Measurements from ENCODE around the gene SRPK3.

Gene SRPK3

DNA sequence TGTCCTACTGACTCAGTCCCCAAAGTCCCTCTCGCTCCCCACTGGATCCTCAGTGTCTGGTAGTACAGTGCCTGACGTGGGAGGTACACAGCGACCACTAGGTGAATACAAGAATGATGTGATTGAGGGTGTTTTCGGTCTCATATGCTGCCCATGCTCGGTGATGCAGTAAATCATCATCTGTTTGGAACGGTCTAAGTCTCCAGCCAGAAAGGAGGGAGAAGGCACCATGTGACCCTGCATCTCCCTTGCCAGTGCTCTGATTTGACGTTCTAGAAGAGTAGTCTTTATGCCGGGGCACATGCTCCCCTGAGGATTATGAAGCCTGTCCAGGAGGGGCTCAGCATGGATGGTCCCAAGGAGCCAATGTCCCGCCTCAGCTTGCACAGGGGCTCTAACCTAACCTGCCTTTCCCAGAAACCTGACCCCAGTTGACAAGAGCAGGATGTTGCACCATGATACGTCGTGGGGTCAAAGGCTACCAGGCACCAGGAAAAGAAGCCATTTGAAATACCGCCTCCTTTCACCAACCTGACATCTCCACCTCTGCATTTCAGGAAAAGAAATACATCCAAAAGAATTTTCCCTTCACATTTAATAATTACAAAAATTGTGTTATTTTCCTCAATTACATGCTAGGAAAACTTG lies 30.6 kb upstream of the SRPK3 start:
- no peak for DNase-seq (ENCODE audit: low read depth)

DNA sequence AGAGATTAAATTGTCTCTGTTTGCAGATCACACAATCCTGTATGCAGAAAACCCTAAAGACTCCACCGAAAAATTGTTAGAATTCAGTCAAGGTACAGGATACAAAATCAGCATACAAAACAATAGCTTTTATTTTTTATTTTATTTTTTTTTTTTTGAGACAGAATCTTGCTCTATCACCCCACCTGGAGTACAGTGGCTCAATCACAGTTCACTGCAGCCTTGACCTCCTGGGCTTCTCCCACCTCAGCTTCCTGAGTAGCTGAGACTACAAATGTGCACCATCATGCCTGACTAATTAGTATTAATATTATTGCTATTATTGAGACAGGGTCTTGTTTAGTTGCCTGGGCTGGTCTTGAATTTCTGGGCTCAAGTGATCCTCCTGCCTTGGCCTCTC lies 25.7 kb upstream of the SRPK3 start:
- DNase-seq (ENCODE audit: low read depth) = no peak
- H3K4me3 ChIP-seq (ENCODE audit: low read length) = no peak overlapping the region
- TF ChIP-seq, protein P1, sequence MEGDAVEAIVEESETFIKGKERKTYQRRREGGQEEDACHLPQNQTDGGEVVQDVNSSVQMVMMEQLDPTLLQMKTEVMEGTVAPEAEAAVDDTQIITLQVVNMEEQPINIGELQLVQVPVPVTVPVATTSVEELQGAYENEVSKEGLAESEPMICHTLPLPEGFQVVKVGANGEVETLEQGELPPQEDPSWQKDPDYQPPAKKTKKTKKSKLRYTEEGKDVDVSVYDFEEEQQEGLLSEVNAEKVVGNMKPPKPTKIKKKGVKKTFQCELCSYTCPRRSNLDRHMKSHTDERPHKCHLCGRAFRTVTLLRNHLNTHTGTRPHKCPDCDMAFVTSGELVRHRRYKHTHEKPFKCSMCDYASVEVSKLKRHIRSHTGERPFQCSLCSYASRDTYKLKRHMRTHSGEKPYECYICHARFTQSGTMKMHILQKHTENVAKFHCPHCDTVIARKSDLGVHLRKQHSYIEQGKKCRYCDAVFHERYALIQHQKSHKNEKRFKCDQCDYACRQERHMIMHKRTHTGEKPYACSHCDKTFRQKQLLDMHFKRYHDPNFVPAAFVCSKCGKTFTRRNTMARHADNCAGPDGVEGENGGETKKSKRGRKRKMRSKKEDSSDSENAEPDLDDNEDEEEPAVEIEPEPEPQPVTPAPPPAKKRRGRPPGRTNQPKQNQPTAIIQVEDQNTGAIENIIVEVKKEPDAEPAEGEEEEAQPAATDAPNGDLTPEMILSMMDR (conservative IDR thresholded peaks at IDR 0.05; ENCODE audit: low read depth, low read length) = no peak

More for the DNA sequence above, 30.6 kb upstream of the SRPK3 start:
- TF ChIP-seq, protein P1 (conservative IDR thresholded peaks at IDR 0.05; ENCODE audit: low read depth, low read length) = no peak
- H3K4me3 ChIP-seq (ENCODE audit: low read length) = no peak overlapping the region

DNA sequence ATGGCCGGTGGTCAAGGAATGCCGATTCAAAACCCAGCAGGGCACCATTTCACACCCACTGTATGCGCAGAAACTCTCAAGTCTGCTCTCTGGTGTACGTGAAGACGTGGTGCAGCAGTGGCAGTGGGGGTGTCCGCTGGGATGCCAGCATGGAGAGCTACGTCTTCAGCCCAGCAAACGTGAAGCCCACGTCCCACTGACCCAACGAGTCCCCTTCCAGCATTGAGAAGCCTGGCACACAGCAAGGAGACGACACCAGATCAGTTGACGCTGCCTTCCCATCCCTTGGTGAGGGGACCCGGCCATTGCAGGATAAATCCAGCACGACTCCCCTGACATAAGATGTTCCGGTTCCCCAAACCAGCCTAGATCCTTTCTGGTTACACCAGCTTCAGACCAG lies 19.0 kb upstream of the SRPK3 start:
- no peak overlapping the region for H3K4me3 ChIP-seq (ENCODE audit: low read length)
- TF ChIP-seq, protein P1 (conservative IDR thresholded peaks at IDR 0.05; ENCODE audit: low read depth, low read length) = no peak
- no peak for DNase-seq (ENCODE audit: low read depth)

DNA sequence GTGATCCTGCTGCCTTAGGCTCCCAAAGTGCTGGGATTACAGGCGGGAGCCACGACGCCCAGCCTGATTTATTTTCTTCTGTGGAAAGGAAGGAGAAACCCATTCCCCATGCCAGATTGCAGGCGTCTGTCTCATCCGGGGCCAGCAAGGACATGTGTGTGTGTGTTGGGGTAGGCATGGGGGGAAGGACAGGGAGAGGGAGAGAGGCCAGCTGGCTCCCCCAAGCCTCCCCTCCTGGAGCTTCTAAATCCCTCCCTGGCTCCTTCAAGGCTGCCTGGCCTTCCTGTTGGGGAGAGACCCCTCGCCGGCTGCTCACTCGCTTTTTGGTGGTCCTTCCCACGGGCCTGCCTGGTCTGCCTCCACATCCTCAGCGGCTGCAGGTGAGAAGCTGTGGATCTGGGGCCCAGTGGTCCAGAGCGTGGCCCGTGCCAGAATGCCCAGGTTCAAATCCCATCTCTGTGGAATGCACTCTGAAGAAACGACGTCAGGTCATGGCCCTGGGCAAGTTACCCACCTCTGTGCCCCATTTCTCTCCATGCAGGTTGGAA lies 18.1 kb upstream of the SRPK3 start:
- DNase-seq (ENCODE audit: low read depth) = no peak
- no peak overlapping the region for H3K4me3 ChIP-seq (ENCODE audit: low read length)
- TF ChIP-seq, protein P1 (conservative IDR thresholded peaks at IDR 0.05; ENCODE audit: low read depth, low read length) = no peak

DNA sequence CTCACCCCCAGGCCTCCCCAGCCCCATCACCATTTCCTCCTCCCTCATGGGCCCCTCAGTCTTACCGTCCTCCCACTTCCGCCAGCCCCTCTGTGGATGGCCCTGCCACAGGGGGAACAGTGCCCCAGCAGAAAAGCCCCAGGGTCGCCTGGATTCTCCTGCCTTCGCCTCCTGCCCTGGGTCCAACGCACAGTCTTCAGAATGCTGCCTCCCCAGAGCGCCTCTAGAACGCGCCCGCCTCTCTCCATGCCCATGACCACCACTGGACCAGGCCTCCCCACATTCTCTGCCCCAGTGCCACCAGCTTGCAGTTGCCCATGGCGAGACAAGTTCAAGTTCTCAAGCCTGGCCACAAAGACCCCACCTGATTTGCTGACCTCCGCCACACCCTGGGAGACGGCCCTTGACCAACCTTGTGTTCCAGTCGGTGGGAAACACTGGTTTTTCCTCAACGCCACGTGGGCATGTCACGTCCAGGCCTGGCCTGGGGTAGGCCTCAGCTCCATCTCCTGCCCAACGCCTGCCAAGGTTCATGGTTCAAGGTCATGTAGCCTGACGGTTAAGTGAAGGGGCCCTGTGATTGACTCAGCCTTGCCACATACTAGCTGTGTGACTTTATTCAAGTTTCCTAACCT lies 17.4 kb upstream of the SRPK3 start:
- DNase-seq (ENCODE audit: low read depth) = no peak
- TF ChIP-seq, protein P1 (conservative IDR thresholded peaks at IDR 0.05; ENCODE audit: low read depth, low read length) = no peak
- no peak overlapping the region for H3K4me3 ChIP-seq (ENCODE audit: low read length)

DNA sequence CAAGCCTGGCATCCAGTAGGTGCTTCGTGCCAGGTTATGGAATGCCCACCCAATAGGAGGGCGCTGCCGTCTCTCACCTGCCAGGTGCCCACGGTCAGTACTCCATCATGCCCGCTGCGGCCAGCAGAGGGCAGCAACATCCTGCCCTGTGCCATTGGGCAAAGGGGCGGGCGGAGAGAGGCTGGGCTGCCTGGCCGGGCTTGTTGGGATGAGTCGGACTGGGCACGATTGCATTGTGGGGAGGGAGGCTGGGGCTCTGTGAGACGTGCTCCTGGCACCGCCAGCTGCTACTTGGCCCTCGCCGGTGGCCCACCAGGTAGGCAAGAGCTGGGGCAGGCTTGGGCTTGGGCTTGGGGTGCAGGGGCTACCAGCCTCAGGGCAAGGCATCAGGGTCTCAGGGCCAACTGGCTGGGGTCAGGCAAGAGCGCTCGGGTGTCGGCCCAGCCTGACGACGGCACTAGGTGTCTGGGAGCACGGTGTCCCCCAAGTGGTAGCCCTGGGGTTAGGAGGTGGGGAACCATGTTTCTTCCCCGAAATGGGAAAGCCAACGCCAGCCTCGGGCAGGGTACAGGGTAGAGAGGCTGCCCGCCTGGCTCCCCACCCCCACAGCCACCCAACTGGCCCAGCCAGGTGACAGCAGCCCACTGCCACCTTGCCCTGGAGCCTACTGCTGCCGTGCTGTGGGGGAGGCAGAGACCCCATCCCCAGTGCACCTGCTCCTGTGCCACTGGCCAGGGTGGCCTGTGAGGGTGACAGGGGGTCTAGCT lies 16.7 kb upstream of the SRPK3 start, which contains the start of gene PLXNB3:
Gene PLXNB3, plus strand, starts transcription at position 261 of the 767 bp plus-strand sequence. CDS start 1,287 bp downstream, outside the sequence.
- peak within 1 kb of the TSS; percentile 50 for H3K4me3 ChIP-seq (ENCODE audit: low read length)
- TF ChIP-seq, protein P1 (conservative IDR thresholded peaks at IDR 0.05; ENCODE audit: low read depth, low read length) = peak; percentile 78
- peak; percentile 30 for DNase-seq (ENCODE audit: low read depth)
